ENCODE results near the gene ENTPD2. TPM values are rescaled to one million over a fixed set of nuclear protein-coding genes. Genes with fewer than 3 reads are reported as not detected.

ENTPD2 gene
- total RNA-seq, 1 experiment from 2014 or later = 4.0 TPM

DNA sequence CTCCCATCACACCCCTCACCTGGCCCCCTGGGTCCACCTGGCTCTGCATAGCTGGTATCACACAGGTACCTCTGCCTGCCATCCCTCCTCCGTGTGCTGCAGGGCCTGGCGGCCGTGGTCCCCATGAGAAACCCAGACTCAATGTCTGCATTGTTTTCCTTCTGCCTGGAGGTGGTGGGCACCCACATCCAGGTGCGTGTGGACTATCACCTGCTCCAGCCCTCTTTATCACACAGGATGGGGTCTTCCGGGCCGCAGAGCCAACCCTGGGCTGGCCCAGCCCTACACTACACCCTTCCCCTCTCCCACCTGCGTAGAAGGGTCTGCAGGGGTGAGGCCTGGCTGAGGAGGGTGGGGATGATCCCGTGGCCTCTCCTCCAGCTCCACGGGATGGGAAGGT is 14.9 kb downstream of the ENTPD2 start:
- Mint-ChIP-seq H3K9me3 (no peaks in the 10 kb centered on the region), H3K4me1 (no peaks in the 10 kb centered on the region; a peak in 1 of 4 replicates), H3K36me3 (ENCODE audit: insufficient read depth in 1 of 3, low read depth in 3 of 3) (peaks cover 0 to 14% (median 5%) of the 10 kb centered on the region in 3 experiments; a peak in 5 of 7 replicates), H3K4me3 (no peak overlapping the region), H3K27me3 (ENCODE audit: low read depth) (peaks cover 7% of the 10 kb centered on the region), H3K27ac (no peak overlapping the region)
- Histone ChIP-seq H3K9me3 (ENCODE audit: control insufficient read depth, low read depth, low read length) (no peaks in the 10 kb centered on the region), H3K79me1 (ENCODE audit: insufficient read depth, low read depth, low read length, poor library complexity, severe bottlenecking) (no peaks in the 10 kb centered on the region), H3K4ac (ENCODE audit: low read depth, low read length) (no peak overlapping the region), H3T11ph (ENCODE audit: low read length) (no peak overlapping the region), H3K27ac (ENCODE audit: insufficient read length, low read depth, low read length) (no peak overlapping the region), H4K20me1 (ENCODE audit: control insufficient read depth, insufficient read depth, insufficient read length) (no peaks in the 10 kb centered on the region), H3K18ac (ENCODE audit: insufficient read length, low read depth, low read length) (no peak overlapping the region), H2BK12ac (ENCODE audit: insufficient read length, low read depth, low read length) (no peak overlapping the region), H3K23me2 (ENCODE audit: insufficient read length, low read depth, low read length, poor library complexity, severe bottlenecking) (no peaks in the 10 kb centered on the region), H4K8ac (replicated peaks; ENCODE audit: insufficient read length, low read depth, low read length) (no peak overlapping the region), H3K56ac (ENCODE audit: insufficient read length, low read depth, low read length) (no peak overlapping the region), H2AK5ac (ENCODE audit: insufficient read length, low read length) (no peak overlapping the region), H4K91ac (ENCODE audit: insufficient read length, low read depth, low read length) (no peak overlapping the region), H3K9ac (ENCODE audit: extremely low read depth, insufficient read length, low read length) (no peak overlapping the region), H4K5ac (ENCODE audit: insufficient read length, low read depth, low read length) (no peak overlapping the region), H2BK120ac (ENCODE audit: low read depth, low read length, poor library complexity, severe bottlenecking) (no peak overlapping the region), H3K14ac (ENCODE audit: insufficient read depth, low read length) (no peak overlapping the region), H2BK5ac (ENCODE audit: insufficient read length, low read length) (no peak overlapping the region), H2BK20ac (ENCODE audit: low read depth, low read length, poor library complexity, severe bottlenecking) (no peak overlapping the region), H2BK15ac (ENCODE audit: low read depth, low read length) (no peak overlapping the region), H3K23ac (ENCODE audit: insufficient read length, low read depth, low read length) (no peak overlapping the region), H3K4me1 (ENCODE audit: insufficient read depth, low read length) (no peaks in the 10 kb centered on the region), H3K4me2 (ENCODE audit: insufficient read depth, insufficient read length, low read length) (no peak overlapping the region), H2AFZ (ENCODE audit: low read length) (no peak overlapping the region), H3K79me2 (ENCODE audit: insufficient read depth, low read length) (no peaks in the 10 kb centered on the region; the same call in 1 of the 2 replicates), H3K27me3 (ENCODE audit: insufficient read depth, low read length) (no peaks in the 10 kb centered on the region)
- WGBS (ENCODE audit: extremely low coverage, insufficient read length, low lambda C conversion rate) = no CpG with 5 or more reads among the region's 9 CpGs
- TF ChIP-seq, protein P1, sequence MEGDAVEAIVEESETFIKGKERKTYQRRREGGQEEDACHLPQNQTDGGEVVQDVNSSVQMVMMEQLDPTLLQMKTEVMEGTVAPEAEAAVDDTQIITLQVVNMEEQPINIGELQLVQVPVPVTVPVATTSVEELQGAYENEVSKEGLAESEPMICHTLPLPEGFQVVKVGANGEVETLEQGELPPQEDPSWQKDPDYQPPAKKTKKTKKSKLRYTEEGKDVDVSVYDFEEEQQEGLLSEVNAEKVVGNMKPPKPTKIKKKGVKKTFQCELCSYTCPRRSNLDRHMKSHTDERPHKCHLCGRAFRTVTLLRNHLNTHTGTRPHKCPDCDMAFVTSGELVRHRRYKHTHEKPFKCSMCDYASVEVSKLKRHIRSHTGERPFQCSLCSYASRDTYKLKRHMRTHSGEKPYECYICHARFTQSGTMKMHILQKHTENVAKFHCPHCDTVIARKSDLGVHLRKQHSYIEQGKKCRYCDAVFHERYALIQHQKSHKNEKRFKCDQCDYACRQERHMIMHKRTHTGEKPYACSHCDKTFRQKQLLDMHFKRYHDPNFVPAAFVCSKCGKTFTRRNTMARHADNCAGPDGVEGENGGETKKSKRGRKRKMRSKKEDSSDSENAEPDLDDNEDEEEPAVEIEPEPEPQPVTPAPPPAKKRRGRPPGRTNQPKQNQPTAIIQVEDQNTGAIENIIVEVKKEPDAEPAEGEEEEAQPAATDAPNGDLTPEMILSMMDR (conservative IDR thresholded peaks at IDR 0.05) = no peak
- DNase-seq = no peak

Data from H9 (cell line).